Testis (tissue), 2 donors: ENCODE data around the gene PTPRE.

ENCODE experiments used
- POLR2A ChIP-seq: fragments of 450-650 bp; IDR thresholded peaks from one replicate; pipeline ENCODE4 v1.6.1; 2017; ENCODE audit warnings: antibody characterized with exemption, mild to moderate bottlenecking, moderate library complexity
- TF ChIP-seq, protein P1 (sequence below), 3 experiments: fragments of 450-650 bp in 2 of 3; fragments of 200-600 bp in 1 of 3; sonication (generic) in 1 of 3; IDR thresholded peaks; one replicate each; pipeline ENCODE4 v1.5.1; 2016 to 2019; ENCODE audit warnings: antibody characterized with exemption in 3 of 3, mild to moderate bottlenecking in 2 of 3, moderate library complexity in 1 of 3

DNA sequence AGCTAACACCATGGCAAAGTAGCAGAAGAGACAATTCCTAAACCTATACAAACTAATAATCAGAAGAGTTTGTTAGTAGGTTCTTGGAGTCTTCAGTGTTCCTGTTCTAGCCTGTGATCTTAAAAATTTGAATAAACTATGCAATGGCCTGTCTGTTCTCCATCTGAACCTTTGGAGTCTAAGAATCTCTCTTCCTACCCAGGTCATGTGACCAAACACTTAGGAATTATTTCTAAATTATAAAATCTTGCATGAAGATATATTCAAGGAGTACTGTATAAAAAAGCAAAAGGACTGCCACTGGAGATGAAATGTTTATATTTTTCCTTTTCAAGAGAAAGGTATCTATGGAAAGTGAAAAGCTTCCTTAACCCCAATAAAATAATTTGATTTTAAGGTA is 216.9 kb downstream of the PTPRE start:
- TF ChIP-seq, protein P1, sequence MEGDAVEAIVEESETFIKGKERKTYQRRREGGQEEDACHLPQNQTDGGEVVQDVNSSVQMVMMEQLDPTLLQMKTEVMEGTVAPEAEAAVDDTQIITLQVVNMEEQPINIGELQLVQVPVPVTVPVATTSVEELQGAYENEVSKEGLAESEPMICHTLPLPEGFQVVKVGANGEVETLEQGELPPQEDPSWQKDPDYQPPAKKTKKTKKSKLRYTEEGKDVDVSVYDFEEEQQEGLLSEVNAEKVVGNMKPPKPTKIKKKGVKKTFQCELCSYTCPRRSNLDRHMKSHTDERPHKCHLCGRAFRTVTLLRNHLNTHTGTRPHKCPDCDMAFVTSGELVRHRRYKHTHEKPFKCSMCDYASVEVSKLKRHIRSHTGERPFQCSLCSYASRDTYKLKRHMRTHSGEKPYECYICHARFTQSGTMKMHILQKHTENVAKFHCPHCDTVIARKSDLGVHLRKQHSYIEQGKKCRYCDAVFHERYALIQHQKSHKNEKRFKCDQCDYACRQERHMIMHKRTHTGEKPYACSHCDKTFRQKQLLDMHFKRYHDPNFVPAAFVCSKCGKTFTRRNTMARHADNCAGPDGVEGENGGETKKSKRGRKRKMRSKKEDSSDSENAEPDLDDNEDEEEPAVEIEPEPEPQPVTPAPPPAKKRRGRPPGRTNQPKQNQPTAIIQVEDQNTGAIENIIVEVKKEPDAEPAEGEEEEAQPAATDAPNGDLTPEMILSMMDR (IDR thresholded peaks at IDR 0.05): no peak
- no peak for TF ChIP-seq POLR2A
